ENCODE measurements around the gene NPAS3.

NPAS3 gene

DNA sequence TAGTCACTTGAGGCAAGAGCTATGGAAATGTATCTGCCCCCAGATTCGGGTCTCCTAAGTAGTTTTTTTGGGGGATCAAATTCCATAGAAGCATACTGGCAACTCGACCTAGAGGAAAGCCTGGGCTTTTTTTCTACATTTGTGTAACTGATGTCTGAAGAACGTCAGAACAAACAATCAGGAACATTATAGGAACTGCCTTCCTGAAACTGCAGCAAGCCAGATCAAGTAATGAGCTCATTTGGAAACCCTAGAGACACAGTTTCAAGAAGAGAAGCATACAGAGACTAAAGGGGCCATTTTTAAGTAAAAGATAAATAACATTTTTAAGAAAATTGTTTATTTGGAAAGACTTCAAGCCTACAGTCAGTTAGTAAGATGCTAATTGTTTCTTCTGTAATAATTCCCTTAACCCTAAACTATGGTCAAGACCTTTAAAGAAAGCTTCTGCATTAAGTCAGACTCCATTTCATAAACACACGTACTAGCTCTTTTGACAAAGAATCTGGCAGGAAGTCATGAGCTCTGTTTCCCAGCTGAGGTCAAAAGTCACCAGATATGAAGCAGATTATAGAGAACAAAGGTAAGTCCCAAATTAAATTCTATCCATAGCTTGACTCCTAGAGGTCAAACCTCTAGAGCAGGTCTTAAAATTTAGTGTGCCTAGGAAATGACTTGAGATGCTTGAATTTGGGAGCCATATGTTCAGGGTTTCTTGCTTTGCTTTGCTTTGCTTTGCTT lies 899.4 kb downstream of the NPAS3 start:
- peak; percentile 10 for DNase-seq (ENCODE audit: low spot score)

DNA sequence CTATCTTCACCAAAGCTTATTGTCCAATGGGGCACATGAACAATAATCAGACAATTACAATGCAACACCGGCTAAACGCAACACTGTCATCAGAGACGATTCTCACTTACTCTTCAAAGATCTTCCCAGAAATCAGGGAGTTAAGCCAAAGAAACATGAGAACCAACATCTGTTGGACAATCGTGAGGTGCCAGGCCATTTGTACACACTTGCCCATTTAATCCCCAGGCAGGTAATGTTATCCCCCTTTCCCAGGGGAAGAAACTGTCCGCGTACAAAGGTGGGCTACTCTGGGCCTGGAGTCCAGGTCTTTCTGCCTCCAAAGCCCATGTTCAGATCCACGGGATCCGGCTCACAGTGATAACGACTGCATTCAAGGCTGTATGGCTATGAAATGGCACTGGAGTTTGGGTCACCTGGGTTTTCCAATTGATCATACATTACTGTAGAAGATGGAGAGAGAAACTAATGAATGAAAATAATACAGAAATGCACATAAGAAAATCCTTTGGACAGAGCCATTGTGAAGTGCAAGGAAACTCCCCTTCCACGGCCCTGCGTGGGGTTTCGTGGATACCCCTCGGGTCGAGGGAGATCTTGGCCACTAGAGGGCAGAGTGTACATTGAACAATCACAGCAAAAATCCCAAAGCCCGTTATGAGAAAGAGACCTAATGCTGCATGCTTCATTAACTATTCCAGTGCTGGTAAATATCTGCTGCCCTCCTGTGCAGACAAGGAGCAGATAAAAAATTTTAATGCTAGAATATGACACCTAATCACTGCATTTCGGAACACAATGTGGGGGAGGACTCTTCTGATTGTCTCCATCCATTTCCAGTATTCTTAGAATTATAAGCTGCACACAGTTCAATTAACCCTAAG lies 900.8 kb downstream of the NPAS3 start:
- DNase-seq (ENCODE audit: low spot score) = peak; percentile 62

GRCh38 chr14:33840797-33841196 lies 902.1 kb downstream of the NPAS3 start:
- no peak for DNase-seq (ENCODE audit: low spot score)

DNA sequence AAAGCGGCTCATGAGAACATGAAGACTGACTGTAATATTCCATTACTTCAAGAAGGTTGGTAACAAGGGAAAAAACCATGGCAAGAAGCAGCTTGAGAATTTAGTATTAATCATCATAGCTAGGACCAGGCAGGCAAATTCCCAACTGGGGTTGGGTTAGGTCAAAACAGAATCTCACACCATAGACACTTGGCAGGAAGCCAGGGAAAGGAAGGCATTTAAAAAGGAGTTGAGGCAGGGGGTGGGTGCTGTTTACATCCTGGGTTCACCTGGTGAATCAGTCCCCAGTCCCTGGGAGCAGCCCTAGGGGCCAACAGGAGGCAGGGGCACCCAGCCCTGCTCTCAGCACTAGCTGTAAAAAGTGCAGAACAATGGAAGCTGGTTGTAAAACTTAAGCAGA lies 903.6 kb downstream of the NPAS3 start:
- DNase-seq (ENCODE audit: low spot score) = no peak

- DNase-seq (ENCODE audit: low spot score) = no peak
Measured at GRCh38 chr14:33844118-33844517, 905.4 kb downstream of the NPAS3 start.

DNA sequence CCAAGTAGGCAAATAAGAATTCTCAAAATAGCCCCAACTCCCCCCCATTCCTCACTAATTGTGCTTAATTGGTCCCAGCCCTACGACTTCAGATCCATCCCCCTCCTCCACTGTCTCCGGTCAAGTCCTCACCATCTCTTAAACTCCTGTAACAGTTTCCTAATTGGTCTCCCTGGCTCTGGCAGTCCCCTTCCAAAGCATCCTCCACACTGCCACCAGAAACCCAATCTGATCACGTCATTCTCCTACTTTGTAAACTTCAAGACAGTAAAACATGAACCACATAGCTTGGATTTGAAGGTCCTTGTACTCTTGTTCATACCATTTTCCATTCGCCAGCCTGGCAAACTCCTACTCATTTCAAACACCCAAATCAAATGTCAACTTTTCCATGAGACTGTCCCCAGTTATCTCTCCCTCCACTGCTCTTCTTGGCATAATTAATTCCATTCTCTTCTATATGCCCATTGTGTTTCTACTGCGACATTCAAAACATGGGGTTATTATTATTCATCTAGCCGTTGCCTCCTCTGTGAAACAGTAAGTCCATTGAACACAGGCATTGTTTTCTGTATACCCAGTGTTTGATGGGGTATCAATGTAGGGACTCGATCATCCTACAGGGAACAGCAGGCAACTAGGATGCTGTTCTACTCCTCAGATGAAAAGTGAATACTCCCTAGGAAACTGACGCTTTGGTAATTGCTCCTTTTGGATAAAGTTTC lies 907.6 kb downstream of the NPAS3 start:
- no peak for DNase-seq (ENCODE audit: low spot score)

- DNase-seq (ENCODE audit: low spot score) = no peak
Measured at GRCh38 chr14:33847066-33847465, 908.4 kb downstream of the NPAS3 start.

DNA sequence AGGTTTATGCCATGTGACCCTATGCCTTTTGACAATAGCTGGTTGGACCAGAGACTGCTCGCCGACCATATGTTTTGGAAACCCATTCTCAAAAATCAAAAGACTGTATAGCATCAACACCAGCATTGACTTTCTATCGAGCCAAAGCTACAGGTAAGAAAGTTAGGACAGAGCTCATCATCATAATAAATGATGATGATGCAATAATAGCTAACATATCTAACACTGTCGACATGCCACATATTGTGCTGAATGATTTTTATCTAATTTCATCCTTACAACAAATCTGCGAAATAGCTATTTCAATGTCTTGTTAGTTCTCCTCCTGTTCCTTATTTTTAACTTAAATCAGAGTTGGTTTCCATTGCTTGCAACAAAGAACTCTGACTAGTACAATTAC lies 909.3 kb downstream of the NPAS3 start:
- DNase-seq (ENCODE audit: low spot score) = no peak

DNA sequence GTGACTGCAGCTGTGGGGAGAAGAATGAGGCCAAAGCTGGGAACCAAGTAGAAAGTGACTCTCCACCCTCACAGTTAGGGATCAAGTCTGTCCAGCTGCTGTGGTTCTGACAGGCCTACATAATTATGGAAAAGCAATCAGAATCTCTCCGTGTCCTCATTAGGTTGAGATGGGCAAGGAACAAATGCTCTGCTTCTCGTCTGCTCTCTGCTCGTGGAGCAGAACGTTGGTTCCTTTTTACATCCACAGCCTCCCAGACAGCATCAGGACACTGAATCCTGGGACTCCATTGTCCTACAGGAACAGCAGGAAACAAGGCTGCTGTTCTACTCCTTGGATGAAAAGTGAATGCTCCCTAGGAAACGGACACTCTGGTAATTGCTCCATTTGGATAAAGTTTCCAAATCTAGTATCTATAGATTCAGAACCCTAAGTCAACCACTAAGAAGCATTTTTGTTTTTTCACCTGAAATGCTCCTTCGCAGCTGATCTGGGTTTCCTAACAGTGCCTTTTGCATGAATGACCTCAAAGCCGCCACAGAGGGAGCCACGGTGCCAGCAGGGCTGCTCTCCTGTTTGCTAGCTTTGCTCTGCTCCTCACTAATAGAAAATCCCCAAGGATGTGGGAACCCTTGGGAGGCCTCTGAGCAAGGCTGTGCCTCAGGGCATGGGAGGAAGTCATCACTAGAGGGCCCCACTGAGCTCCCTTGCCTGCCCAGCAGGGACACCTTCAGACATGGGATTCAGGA lies 910.2 kb downstream of the NPAS3 start:
- DNase-seq (ENCODE audit: low spot score) = peak; percentile 58

DNA sequence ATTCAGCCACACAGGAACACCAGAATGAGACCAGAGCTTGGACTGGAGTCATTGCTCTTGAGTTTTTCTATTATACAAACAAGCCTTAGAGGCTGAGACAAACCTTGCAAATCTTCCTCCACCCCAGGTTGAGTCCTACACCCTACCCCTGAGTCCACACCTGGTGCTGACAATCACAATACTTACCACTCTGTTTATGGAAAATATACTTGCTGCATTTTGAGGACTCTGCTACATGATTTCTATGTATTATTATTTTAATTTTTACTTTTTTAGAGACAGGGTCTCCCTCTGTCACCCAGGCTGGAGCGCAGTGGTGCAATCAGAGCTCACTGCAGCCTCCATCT lies 910.7 kb downstream of the NPAS3 start:
- no peak for DNase-seq (ENCODE audit: low spot score)

GRCh38 chr14:33850826-33851225 lies 912.1 kb downstream of the NPAS3 start:
- no peak for DNase-seq (ENCODE audit: low spot score)

GRCh38 chr14:33851366-33851765 lies 912.7 kb downstream of the NPAS3 start:
- DNase-seq (ENCODE audit: low spot score) = no peak

GRCh38 chr14:33851931-33852330 lies 913.3 kb downstream of the NPAS3 start:
- DNase-seq (ENCODE audit: low spot score) = no peak
